Spleen (tissue), 11 donors: ENCODE measurements around the gene C6orf47. TPM values are rescaled to one million over a fixed set of nuclear protein-coding genes. Genes with fewer than 3 reads are reported as not detected.

Source experiments
- DNase-seq: peaks from one replicate; pipeline ENCODE4 v3.0.0-alpha.2; 2020
- H3K27ac ChIP-seq, 8 donors: fragments of 200-600 bp; sonication (generic) in 7 of 8; 1 replicate in 4 of 8; 2 replicates in 4 of 8; pipeline versions ENCODE4 v1.5.0 to v1.8.0; 2016 to 2021; ENCODE audit warnings: inconsistent platforms in 4 of 8, mild to moderate bottlenecking in 4 of 8, moderate library complexity in 1 of 8
- H3K27me3 ChIP-seq, 7 donors: fragments of 200-600 bp; sonication (generic) in 6 of 7; replicated peaks in 1 of 7; 1 replicate in 4 of 7; 2 replicates in 3 of 7; pipeline versions ENCODE4 v1.5.0 to v1.8.0; 2016 to 2021; ENCODE audit warnings: inconsistent platforms in 3 of 7, mild to moderate bottlenecking in 1 of 7
- H3K36me3 ChIP-seq, 6 donors: fragments of 200-600 bp; sonication (generic) in 5 of 6; 1 replicate in 4 of 6; 2 replicates in 2 of 6; pipeline versions ENCODE4 v1.5.0 to v1.8.0; 2016 to 2021; ENCODE audit warnings: inconsistent platforms in 2 of 6
- H3K4me1 ChIP-seq, 6 donors: fragments of 200-600 bp; sonication (generic) in 5 of 6; 1 replicate in 3 of 6; 2 replicates in 3 of 6; pipeline versions ENCODE4 v1.5.0 to v1.8.0; 2016 to 2021; ENCODE audit warnings: inconsistent platforms in 3 of 6
- H3K4me3 ChIP-seq, 8 donors: fragments of 200-600 bp; sonication (generic) in 7 of 8; 1 replicate in 4 of 8; 2 replicates in 4 of 8; pipeline versions ENCODE4 v1.5.0 to v1.8.0; 2016 to 2021; ENCODE audit warnings: inconsistent platforms in 4 of 8, mild to moderate bottlenecking in 4 of 8, moderate library complexity in 2 of 8
- H3K9me3 ChIP-seq, 8 donors: fragments of 200-600 bp; sonication (generic) in 7 of 8; 1 replicate in 4 of 8; 2 replicates in 4 of 8; pipeline versions ENCODE4 v1.5.0 to v1.8.0; 2016 to 2021; ENCODE audit warnings: inconsistent platforms in 4 of 8
- CTCF ChIP-seq, 11 experiments: fragments of 200-600 bp in 7 of 11; fragments of 450-650 bp in 4 of 11; sonication (generic) in 4 of 11; IDR thresholded peaks in 8 of 11; conservative IDR thresholded peaks in 3 of 11; 1 replicate in 7 of 11; 2 replicates in 4 of 11; pipeline versions ENCODE4 v1.4.0 to v1.8.0; 2016 to 2021; ENCODE audit warnings: antibody characterized with exemption in 11 of 11, inconsistent platforms in 4 of 11, mild to moderate bottlenecking in 1 of 11
- POLR2A ChIP-seq, 3 donors: fragments of 450-650 bp; IDR thresholded peaks; one replicate each; pipeline ENCODE4 v1.5.1; 2017; ENCODE audit warnings: antibody characterized with exemption in 3 of 3, mild to moderate bottlenecking in 1 of 3
- POLR2AphosphoS5 ChIP-seq, 3 donors: sonication (generic); formaldehyde crosslinking; IDR thresholded peaks; one replicate each; pipeline ENCODE4 v1.5.1; 2017; ENCODE audit warnings: antibody characterized with exemption in 3 of 3
- WGBS, 5 donors: extraction: QIAGEN DNeasy Blood & Tissue Kit in 3 of 5; methylation state at CpG; one replicate each; pipeline versions ENCODE4 v1.1.5 to v1.1.7; 2013 to 2018; 5-methylcytosine and 5-hydroxymethylcytosine counted together
- intact Hi-C: fragments of 100-400 bp; cut with DNase I; formaldehyde crosslinking; loops from one replicate; pipeline ENCODE4 v1.15.0; 2023; ENCODE audit warnings: low total_unique reads
- polyA plus RNA-seq, 3 donors: library from polyadenylated mRNA; stranded (reverse); fragments of 200-250 nt; gene quantifications; one replicate each; pipeline ENCODE4 v1.2.1, GENCODE V29; 2013
- total RNA-seq, 7 donors: library from RNA; depleted of rRNA in 3 of 7; stranded (reverse); fragments of >200 nt in 3 of 7; fragmentation: NEBNext Ultra II Directional in 4 of 7; extraction: Animal tissue kit (Norgen Biotek cat#: 25700) in 4 of 7; gene quantifications; one replicate each; pipeline versions ENCODE4 v1.1.0 to v1.2.1, GENCODE V29; 2016 to 2021
- donor health status: healthy with polysubstance abuse.
- donor health status: DM: no; HTN: no; CAD: no; lungs with moderate emphysema.
- donor health status: DM: no; HTN: no; CAD: no.
- donor health status: Bipolar disorder and iron deficiency.
- donor health status: healthy.
- donor health status: DM: no; HTN: no; CAD: no.
- donor health status: DM: yes; HTN: yes; CAD: no.

C6orf47 gene
- total and polyA plus RNA-seq, 10 donors = 12.2 to 37.4 (median 26.6) TPM

GRCh38 chr6:31690231-31691077, 29.9 kb upstream of the C6orf47 start:
- WGBS, 5 donors = 69 to 90% (median 82%) methylated on average over 10 of the region's 10 CpGs
- DNase-seq = no peak
- peak overlapping the region in 2 of 8 donors; percentile 28 to 53 for H3K27ac ChIP-seq

GRCh38 chr6:31689249-31690110, 28.9 kb upstream of the C6orf47 start:
- no peaks in the 10 kb centered on the region for H3K27me3 ChIP-seq
- peaks cover 0 to 100% (median 90%) of the 10 kb centered on the region in 6 donors for H3K36me3 ChIP-seq
- H3K9me3 ChIP-seq = no peaks in the 10 kb centered on the region
- no peak for DNase-seq
- peaks cover 0 to 14% (median 9%) of the 10 kb centered on the region in 6 donors for H3K4me1 ChIP-seq
- intact Hi-C loops = no loop called here
- WGBS, 5 donors = 78 to 83% (median 82%) methylated on average over 9 to 11 of the region's 11 CpGs
- H3K27ac ChIP-seq = peak overlapping the region in 2 of 8 donors; percentile 28 to 53
- TF ChIP-seq POLR2AphosphoS5 (IDR thresholded peaks at IDR 0.05) = peak in 2 of 3 donors; percentile 25 to 29
- peak in 3 of 11 experiments; percentile 5 to 42 (median 13) for TF ChIP-seq CTCF (IDR thresholded peaks at IDR 0.05 in 8 of 11, conservative IDR thresholded peaks at IDR 0.05 in 3 of 11)
- TF ChIP-seq POLR2A (IDR thresholded peaks at IDR 0.05) = no peak
- H3K4me3 ChIP-seq = no peak overlapping the region

More at GRCh38 chr6:31690231-31691077, 29.9 kb upstream of the C6orf47 start:
- intact Hi-C loops = no loop called here
- no peak overlapping the region for H3K4me3 ChIP-seq
- H3K4me1 ChIP-seq = peaks cover 0 to 14% (median 9%) of the 10 kb centered on the region in 6 donors
- no peaks in the 10 kb centered on the region for H3K9me3 ChIP-seq
- H3K27me3 ChIP-seq = no peaks in the 10 kb centered on the region
- no peak for TF ChIP-seq POLR2A (IDR thresholded peaks at IDR 0.05)
- no peak for TF ChIP-seq POLR2AphosphoS5 (IDR thresholded peaks at IDR 0.05)
- TF ChIP-seq CTCF (IDR thresholded peaks at IDR 0.05 in 8 of 11, conservative IDR thresholded peaks at IDR 0.05 in 3 of 11) = no peak
- H3K36me3 ChIP-seq = peaks cover 0 to 100% (median 96%) of the 10 kb centered on the region in 6 donors

- Histone ChIP-seq H3K4me3 (no peak overlapping the region), H3K27me3 (no peaks in the 10 kb centered on the region), H3K9me3 (no peaks in the 10 kb centered on the region), H3K4me1 (peaks cover 0 to 22% (median 12%) of the 10 kb centered on the region in 6 donors), H3K36me3 (peaks cover 0 to 94% (median 79%) of the 10 kb centered on the region in 6 donors), H3K27ac (peak overlapping the region in 1 of 8 donors; percentile 3)
- 80 to 91% (median 90%) methylated on average over 14 of the region's 14 CpGs for WGBS, 5 donors
- no peak for DNase-seq
- intact Hi-C loops = no loop called here
- TF ChIP-seq POLR2AphosphoS5 (IDR thresholded peaks at IDR 0.05) (peak in 1 of 3 donors; percentile 1), CTCF (IDR thresholded peaks at IDR 0.05 in 8 of 11, conservative IDR thresholded peaks at IDR 0.05 in 3 of 11) (no peak)
Observed at GRCh38 chr6:31687860-31688693, 27.5 kb upstream of the C6orf47 start.
